ENCODE measurements around the gene PTPRD. TPM values are rescaled to one million over a fixed set of nuclear protein-coding genes. Genes with fewer than 3 reads are reported as not detected.

The PTPRD gene
- total and polyA plus RNA-seq, 9 of the 15 experiments (the other 6 are each of a cell fraction or from before 2014, with no cell fraction given): 0.11 TPM; not detected in 8

DNA sequence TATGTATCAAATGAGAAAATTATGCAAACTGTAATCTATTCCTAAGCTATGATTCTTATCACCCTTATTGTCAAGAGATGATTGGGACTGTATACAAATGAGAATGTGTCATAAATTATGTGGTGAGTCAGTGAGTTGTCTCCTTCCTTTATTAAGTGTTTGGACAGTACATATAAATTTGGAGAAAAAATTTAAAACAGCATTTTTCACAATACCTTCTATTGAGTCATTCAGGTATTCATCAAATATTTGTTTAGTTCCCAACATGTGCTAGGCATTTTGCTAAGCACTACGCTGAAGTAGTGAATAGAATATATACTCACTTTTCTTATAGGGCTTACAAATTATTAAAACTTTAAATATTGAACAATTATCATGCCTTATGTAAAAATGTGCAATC is 36.3 kb upstream of the PTPRD start:
- Histone ChIP-seq H3K27ac (ENCODE audit: extremely low read depth, low read depth, low read length) (no peak overlapping the region), H3K9me1 (ENCODE audit: control insufficient read depth, insufficient read depth, low read length) (no peaks in the 10 kb centered on the region), H4K20me1 (replicated peaks; ENCODE audit: control insufficient read depth, insufficient read depth, low read length) (no peaks in the 10 kb centered on the region), H3K4me2 (ENCODE audit: insufficient read depth, low read length) (no peak overlapping the region), H2AFZ (ENCODE audit: low read depth, low read length) (no peak overlapping the region), H3K4me1 (replicated peaks in 1 of 2; ENCODE audit: control insufficient read depth in 2 of 2, insufficient read depth in 2 of 2, low read length in 2 of 2) (no peaks in the 10 kb centered on the region), H3K79me2 (ENCODE audit: control insufficient read depth, insufficient read depth, low read length) (no peaks in the 10 kb centered on the region), H3K9me3 (replicated peaks; ENCODE audit: control insufficient read depth, insufficient read depth, low read depth, low read length) (no peaks in the 10 kb centered on the region), H3K9ac (ENCODE audit: insufficient read depth in 1 of 2, low read depth in 2 of 2, low read length in 2 of 2) (no peak overlapping the region), H3K36me3 (ENCODE audit: control insufficient read depth, insufficient read depth, low read length) (no peaks in the 10 kb centered on the region), H3K27me3 (ENCODE audit: control insufficient read depth in 2 of 2, insufficient read depth in 2 of 2, low read length in 2 of 2) (no peaks in the 10 kb centered on the region), H3K4me3 (no peak overlapping the region)
- in situ Hi-C loops (cut with MboI): no loop called here
- DNase-seq (ENCODE audit: extremely low read depth in 1 of 4, low spot score in 3 of 4) (no peak), FAIRE-seq (no peak), ATAC-seq (no peak)
- ChIA-PET POLR2A (no interaction called here), CTCF (ENCODE audit: low intra/inter-chr PET ratio) (no interaction called here)
- 0% methylated on average over 1 of the region's 1 CpG for WGBS (ENCODE audit: insufficient coverage, low coverage, missing lambda C conversion rate)
- BruUV-seq (replicated peaks): no TSS peak
- TF ChIP-seq IRF2 (CRISPR knock-in tag; IDR thresholded peaks at IDR 0.05) (no peak), NFE2L1 (tag; IDR thresholded peaks at IDR 0.05; ENCODE audit: borderline replicate concordance, low read depth) (no peak), RBM14 (IDR thresholded peaks at IDR 0.05; ENCODE audit: borderline replicate concordance, insufficient read depth, low read depth, low read length) (no peak), RBM25 (IDR thresholded peaks at IDR 0.05; ENCODE audit: low read depth, low read length, severe bottlenecking) (no peak), BCLAF1 (IDR thresholded peaks at IDR 0.05; ENCODE audit: borderline replicate concordance in 1 of 2, control insufficient read depth in 1 of 2, low read depth in 2 of 2, low read length in 1 of 2) (no peak), CLOCK (CRISPR knock-in tag; IDR thresholded peaks at IDR 0.05; ENCODE audit: borderline replicate concordance) (no peak), PREB (CRISPR knock-in tag; IDR thresholded peaks at IDR 0.05) (no peak)
- intact Hi-C loops (cut with micrococcal nuclease): no loop called here
